Fibroblast of skin of right biceps (primary cell): ENCODE measurements around the gene C1orf116.
A peak's percentile ranks its signal among the peaks of the same experiment; 100 is the strongest.

Experiments used
- DNase-seq: peaks from one replicate; pipeline ENCODE4 v3.0.0-alpha.2; 2013

Gene C1orf116

DNA sequence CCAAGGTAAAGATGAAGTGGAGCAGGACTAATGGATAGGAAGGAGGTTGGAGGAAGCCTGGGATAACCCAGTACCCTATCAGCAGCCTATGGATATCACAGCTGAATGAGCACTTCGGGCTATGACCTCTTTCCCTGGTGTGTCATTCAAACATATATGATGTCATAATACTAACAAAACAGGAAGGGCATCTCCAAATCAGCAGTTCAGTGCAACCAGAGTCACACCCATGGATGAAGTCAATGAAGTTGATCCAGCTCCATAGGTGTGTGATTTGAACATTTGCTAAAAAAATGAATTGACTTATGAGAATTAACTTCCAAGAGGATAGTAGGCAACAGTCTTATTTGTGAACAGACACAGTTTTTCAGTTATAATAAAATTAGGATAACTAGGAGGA, 1.7 kb upstream of the C1orf116 start:
- DNase-seq: no peak

- DNase-seq: no peak
Measured at GRCh38 chr1:207033302-207033701, 746 bp upstream of the C1orf116 start.

DNA sequence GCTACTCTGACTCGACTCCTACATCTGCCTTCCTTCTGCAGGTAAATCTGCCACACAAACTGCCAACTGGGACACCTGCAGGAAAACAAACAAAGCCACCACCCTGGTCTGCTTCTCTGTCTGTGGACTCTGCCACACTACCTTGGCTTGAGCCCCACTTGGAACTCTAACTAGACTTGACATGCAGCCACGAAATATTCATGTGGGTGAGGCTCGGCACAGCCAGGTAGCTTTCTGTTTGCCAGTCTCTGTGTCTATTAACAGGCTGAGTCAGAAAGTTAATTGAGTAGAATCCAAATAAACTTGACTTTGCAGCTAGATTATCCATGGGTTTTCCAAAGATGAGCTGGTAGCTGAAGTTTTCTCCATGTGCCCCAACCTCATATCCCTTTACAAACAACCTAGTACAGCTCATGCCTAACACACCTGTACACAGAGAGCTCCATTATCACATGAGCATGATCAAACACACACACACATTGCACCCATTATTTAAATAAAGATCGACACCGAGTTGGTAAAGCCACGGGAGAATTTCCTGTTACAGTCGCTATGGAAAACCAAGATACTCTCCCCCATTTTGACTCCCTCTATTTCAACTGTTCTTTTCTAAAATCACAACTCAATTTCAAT, 808 bp downstream of the C1orf116 start:
- no peak for DNase-seq

GRCh38 chr1:207031016-207031415, 1.5 kb downstream of the C1orf116 start:
- no peak for DNase-seq

DNA sequence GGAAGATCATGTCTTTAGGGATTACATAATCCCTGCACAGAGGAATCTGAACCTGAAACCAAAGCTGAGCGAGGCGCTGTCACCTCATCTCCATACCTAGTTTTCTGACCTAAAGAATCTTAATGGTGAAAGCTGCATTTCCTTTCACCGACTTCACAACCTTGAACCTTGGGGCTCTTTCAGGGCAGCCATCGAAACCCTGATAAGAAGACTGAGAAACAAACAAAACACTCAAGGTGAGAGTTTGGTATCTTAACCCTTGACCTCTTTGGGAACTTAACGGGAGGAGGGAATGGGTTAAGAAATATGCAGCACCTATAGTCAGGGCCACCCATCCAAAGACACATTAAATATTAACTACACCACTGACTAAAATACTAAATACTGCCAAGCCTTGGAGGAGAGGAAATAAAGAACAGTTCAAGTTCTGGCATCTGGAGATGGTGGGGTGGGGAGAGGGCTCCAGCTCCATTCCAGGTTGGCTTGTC, 2.0 kb downstream of the C1orf116 start:
- no peak for DNase-seq

DNA sequence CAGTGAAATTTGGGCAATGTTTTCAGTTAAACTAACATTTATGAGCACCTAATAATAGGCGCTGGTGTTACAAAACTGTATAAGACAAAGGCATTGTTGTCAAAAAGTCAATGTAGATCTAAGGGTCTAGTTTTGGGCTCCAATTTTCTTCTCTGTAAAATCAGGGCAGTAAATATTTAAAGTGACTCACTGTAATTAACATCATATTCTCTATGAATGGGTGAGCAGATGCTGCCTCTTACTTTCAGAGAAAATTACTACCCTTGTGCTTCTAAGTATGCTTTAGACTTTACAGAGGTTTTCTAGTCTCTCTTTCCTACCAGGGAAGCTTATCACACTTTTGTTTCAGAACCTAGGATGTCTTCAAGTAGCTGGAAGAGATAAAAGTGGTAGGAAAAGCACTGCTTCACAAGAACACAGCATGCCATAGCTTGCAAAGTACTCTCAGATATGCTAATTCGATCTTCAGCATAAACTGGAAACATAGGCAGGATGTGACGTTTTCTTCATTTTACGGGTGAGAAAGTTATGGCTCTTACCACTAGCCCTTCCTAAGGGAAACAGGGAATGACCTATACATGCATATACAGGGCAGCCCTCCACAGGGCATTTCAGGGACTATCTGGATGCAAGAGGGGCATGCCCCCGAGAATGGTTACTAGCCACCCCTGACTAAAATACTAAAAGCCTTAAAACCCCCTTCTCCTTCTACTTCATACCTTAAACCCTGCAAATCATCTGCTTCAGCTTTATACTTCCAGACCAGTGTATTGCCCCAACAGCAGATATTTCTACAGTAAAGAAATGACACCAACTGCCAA, 2.6 kb downstream of the C1orf116 start:
- no peak for DNase-seq

DNA sequence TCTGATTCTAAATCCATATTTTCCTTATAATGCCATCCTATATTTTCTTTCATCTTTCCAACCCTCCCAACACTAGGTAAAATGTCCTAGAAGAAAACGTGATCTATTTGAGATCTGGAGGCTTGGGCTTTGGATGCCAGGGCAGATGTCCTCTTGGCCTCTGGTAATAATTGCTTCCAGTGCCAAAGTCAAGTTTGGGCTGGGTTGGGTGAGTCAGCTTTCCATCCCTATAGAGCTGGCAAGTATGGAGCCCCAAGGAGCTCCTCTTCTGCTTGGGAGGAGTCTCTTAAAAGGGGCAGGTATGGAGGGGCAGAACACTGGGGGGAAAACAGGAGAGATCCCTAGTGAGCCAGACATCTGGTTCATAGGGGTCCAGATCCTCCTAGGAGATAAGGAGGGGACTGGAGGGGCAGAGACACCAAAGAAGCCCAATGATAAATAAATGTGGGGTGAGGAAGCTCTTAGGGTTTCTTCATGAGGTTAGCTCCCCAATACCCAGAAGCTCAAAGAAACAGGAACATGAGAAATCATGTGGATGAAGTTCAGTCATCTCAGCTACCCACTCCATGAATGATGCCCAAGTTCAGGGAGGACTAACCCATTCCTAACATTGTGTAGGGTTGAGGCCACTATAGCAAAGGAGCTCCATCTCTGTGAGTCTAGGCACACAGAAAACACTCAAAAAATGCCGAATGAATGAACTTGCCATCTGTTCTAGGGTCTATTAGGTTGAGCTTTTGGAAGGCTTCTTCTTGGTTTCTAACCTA, 3.5 kb downstream of the C1orf116 start:
- DNase-seq: no peak

DNA sequence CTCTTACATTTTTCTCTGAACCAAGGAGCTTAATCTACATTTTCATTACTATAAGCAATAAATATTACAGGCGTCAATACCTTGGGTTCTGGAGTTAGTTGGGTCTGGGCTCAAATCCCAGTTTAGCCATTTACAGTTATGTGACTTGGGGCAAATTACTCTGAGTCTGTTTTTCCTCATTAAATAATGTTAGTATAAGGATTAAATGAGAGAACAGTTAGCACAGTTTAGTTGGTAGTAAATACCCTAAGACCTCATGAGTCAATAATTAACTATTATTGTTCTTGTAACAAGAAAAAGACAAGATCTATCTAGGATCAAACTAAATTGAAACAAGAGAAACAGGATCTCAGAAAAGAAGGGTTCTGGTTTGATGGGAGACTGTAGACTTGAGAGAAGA, 4.6 kb downstream of the C1orf116 start:
- no peak for DNase-seq

GRCh38 chr1:207027206-207027777, 5.3 kb downstream of the C1orf116 start:
- peak; percentile 44 for DNase-seq

GRCh38 chr1:207026104-207026534, 6.4 kb downstream of the C1orf116 start:
- DNase-seq: peak; percentile 49

DNA sequence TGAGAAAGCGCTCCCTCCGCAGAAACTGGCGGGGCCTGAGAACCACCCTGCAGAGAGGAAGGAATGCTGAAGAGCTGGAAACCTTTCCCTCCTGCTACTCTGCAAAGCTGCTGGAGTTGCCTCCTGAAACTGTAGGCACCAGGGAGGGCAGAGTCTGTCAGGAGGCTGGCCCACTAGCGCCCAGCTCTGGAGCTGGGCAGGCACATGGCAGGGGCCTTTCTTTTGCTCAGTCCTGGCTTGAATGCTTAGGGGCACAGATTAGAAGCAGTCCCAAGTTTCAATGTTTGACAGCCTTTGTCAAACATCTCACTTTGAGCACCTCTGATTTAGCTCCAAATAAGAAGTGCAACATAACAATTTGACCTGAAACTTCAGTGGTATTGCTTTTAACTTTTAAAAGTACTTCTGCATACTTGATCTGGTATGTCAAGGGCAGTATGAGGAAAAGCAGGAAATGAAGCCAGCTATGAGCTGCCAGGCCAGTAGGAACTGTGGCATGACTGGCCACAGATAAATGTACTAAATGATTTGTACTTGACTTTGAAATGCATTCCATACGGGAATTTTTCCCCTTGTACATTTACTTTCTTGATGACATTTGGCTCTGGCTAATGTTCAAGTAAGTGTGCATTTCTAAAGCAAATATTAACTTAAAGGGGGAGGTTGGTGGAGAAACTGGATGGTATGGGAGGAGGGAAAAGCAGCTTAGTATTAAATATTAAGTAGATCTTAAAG, 7.2 kb downstream of the C1orf116 start:
- DNase-seq: peak; percentile 69

DNA sequence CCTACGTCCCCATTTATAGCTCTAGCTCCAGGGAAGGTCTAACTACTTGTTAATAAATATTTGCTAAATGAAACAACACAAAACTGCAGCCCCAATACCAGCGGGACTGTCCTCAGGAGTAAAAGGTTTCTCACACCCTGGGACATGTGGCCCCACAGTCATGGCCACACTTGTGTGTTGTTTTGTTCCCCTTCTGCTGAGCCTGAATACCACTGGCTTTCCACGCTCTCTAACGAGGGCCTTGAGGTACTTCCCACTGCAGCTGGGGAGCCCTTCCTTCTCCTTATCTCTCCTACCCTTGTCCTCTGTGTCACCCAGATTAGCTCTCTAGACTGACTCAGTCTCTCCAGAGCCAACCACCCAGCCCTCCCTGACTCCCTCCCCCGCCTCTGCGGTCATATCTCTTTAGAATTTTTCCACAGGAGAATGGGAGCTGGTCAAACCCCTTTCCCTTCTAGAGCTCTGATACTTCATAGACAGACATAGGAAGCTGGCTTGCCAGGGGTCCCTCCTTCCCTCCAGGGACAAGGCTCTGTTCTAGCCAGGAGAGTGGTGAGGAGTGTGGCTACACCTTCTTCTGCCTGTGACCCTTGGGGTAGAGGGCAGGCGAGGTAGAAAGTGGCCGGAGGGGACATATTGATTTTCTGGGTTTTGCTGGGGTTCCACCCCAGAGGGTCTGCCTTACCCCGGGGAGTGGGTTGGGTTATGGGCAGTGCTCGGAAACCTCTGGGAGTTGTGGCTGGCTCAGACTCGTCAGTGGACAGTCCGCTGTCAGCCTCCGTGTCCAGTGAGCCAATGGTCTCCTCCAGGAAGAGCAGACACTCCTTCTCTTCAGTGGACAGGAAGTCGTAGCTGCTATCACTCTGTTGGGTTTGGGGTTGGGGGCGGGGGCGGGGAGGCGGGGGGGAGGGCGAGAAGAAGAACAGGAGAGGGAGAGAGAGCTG, 8.1 kb downstream of the C1orf116 start:
- peak; percentile 24 for DNase-seq

DNA sequence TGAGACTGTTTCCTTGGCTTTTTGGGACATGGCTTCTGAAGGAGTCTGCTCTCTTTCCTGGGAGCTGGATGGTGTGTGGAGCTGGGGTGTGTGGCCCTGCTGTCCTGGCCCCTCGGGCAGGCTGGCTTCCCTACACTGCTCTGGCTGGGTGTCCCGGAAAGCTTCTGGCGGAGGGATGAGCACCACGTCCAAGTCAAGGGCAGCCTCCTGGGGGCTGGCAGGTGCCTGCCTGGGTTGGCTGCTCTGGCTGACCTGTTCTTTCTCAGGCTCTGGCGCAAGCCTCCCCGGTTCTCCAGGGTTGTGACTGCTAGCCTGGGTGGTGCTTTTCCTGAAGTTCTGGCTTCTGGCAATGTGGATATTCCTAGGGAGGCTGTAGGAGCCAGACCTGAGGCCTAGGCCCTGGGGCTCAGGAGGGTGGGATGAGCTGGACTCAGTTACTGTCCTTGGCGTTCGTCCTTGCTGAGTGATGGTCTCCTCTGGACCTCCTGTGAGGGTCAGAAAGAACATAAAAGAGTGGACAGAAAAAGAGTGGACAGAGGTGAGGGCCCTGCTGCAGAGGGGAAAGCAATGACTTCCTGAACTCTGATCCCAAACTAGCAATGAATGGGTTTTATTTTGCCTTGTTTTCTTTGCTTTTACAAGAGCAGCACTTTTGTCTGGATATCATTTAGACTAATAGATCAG, 9.4 kb downstream of the C1orf116 start:
- DNase-seq: no peak

DNA sequence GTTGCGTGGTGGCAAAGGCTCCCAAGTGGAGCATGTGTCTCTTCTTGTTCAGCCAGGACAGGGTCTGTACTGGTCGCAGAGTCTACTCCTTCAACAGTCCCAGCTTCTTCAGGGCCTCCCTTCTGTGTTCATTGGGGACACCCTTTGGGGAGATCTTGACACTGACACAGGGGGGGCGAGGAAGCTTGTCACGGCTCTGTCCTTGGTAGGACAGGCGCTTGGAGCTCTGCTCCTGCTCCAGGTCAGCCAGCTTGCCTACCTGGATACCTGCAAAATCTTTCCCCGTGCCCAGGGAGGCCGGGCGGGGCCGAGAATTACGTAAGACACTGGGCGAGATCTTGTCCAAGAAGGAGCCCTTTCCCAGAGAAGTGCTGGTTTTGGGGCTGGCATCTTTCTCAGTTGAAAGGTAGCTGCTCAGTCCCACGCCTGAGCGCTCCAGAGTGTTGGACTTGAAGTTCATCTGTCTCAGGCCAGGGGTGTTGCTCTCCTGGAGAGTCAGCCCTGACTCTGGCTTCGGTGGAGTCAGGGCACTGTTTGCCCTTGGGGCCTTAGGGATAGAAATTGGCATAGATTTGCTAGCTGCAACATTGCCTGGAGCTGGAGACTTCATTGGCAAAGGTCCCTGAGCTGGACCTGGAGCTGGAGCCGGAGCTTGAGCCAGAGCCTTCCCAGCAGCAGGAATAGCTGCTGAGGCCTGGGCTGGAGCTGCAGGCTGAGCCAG, 10.5 kb downstream of the C1orf116 start:
- DNase-seq: no peak

GRCh38 chr1:207021139-207021861, 11.3 kb downstream of the C1orf116 start:
- DNase-seq: peak; percentile 65

- peak; percentile 42 for DNase-seq
Measured at GRCh38 chr1:207020709-207021107, 11.8 kb downstream of the C1orf116 start.

DNA sequence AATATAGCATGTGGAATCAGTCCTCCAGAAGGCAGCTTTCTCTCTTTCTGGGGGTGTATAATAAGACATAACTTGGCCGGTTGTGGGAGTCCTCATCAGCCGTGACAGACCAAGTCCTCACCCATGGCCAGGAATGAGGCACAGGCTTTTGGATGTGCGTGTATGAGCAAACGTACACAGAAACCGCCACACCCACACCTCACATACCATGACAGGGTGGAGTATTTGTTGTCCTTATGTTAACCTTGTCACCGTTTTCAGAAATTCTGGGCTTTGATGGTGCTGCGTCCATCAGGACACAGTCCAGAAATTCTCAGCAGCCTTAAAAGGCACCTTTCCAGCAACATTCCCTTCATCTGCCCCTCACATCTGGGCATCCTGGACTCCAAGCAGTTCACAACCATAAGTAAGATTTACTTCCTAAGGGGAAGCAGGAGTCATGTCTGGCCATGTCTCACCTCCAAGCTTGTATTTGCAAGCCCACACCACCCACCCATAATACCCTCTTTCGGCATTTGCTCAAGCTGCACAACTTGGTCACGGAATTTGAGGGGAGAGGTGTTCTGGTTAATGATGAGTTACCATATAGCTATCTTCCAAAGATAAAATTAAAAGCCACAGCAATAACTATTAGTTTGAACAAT, 12.4 kb downstream of the C1orf116 start:
- no peak for DNase-seq

DNA sequence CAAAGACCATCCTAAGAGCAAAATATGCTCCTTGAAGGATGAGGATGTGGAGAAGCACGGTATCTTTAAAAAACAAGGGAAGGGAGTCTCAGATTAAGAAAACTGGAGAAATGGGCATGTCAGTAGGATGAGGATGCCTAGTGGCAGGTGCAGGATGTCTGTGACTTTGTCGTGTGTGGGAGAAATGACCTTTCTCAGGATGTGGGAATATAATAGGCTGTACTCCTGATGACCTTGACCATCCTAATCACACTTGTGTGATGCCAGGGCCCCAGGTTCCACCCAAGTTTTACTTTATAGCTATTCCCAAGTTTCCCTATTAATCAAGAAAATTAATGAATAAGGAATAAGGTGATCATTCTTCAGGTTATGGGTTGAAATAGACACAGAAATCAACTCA, 12.9 kb downstream of the C1orf116 start:
- no peak for DNase-seq

DNA sequence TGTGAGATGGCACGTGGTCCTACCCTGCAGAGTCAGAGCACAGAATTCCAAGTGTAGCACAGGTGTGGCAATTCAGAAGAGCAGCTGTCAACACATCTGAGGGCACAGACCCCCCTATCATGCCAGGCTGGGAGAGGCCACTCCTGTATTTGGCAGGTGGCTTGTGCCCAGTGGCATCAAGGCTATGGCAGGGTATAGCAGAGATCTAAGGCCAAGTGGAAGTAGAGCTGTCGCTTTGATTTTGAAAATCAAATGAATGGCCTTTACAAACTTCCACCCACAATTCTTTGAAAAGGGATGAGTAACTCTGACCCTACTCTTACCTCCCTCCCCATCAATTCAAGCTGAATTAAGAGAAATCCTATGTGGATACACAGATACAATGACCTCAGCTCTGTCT, 13.4 kb downstream of the C1orf116 start:
- DNase-seq: no peak
